Activated gamma-delta T cell (primary cell): ENCODE measurements around the gene CFAP141.

Experiments
- DNase-seq: peaks from one replicate; lab custom pipeline; 2025; lab: John Stamatoyannopoulos, UW

CFAP141 gene

DNA sequence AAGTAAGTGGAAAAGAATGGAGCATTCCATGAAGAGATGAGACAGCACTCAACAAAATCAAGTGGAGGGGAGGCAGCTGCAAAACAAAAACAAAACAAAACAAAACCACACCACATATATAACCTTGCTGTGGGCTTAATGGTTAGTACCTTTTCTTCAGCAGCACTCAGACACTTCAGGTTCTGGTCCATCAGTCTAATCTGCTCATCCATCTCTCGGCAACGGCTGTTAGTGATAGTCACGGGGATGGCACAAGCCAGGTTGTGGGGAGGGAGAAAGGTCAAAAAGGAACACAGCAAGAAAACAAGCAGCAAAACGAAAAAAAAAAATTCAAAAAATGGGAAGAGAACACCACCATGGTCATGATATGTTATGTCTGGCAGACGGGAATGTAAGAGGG lies 34.3 kb downstream of the CFAP141 start:
- DNase-seq = no peak

DNA sequence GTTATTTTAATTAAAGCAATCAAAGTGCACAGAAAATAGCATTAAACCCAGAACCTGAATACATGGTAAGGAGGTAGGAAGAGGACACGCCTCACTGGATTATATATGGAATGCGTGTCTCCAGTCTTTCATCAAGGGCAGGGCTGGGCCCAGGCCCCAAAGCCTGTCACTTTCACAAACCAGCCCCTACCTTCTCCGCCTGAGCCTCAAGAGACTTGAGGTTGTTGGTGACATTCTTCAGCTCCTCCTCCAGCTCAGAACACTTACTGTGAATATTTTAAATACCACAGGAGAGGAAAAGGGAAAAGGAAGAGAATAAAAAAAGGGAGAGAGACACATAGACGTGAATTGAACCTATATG lies 34.9 kb downstream of the CFAP141 start:
- DNase-seq = no peak

DNA sequence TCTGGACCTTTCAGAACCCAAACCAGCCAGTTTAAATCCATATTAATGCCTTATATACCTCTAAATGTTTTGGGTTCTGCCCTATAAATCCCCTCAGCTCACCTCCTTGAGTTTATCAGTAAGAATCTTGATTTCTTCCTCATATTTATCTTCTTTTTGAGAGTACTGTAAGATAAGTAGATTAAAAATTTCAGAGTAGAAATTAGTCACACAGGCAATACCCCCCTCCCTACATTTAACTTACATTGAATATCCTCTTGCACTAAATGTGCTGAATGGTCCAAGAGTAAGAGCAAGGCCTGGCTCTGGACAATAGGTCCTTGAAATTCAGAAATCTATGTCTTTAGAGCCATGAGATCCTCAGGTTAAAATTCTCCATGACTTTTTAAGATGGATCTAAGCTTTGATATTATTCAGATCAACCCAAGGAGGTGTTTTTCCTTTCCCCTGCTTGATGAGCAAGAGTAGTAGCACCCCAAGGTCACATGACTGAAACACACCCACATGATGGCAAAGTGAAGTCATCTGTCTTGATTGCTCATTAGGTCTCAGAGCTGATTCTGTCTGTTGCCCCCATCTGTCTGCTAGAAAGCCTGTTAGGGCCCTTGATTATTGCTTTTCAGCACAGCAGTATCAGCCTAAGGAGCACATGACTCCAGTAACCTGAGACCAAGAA lies 35.4 kb downstream of the CFAP141 start:
- DNase-seq = no peak

DNA sequence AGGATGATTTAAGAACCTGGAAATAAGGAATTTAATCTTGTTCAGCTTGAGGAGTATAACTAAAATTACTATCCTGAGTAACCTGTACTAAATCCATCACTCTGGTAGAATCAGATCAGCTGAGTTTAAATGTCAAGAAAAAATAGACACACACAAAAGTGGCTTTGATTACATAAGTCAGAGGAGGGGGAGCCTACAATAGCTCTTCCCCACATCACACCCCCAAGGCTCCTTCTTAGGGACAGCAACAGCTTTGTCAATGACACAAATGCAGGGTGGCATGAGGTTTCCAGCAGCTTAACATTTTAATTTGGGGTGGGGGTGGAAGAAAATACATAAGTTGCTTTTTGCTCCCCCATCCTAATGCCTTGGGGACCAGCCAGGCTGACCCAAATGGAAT lies 38.7 kb downstream of the CFAP141 start:
- DNase-seq = no peak

DNA sequence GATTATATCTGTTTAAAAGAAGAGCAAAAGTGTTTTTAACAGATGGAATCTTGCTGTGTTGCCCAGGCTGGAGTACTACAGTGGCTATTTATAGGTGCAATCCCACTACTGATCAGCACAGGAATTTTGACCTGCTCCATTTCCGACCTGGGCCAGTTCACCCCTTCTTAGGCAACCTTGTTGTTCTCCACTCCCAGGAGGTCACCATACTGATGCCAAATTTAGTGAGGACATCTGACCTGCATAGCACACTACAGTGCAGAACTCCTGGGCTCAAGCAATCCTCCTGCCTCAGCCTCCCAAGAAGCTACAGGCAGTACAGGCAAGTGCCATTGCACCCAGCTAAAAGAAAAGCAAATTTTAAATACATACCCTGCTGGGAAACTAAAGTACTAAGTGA lies 39.9 kb downstream of the CFAP141 start:
- DNase-seq = no peak

DNA sequence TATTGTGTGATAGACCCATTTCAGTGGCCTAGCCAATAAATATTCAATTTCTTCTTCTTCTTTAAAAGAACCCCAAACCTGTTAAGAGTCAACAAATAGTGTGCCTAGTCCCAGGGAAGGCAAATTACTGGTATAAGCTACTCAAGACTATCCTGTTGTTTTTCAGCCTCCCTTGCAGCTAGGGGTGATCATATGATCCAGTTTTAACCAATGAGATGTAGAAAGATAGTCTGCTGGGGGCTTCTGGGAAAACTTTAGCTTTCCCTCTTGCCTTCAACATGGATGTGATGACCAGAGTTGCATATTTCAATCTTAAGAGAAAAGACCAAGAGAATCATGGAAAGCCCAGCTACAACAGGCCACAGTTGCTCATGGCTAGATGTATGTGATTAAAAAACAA lies 46.6 kb downstream of the CFAP141 start:
- no peak for DNase-seq

DNA sequence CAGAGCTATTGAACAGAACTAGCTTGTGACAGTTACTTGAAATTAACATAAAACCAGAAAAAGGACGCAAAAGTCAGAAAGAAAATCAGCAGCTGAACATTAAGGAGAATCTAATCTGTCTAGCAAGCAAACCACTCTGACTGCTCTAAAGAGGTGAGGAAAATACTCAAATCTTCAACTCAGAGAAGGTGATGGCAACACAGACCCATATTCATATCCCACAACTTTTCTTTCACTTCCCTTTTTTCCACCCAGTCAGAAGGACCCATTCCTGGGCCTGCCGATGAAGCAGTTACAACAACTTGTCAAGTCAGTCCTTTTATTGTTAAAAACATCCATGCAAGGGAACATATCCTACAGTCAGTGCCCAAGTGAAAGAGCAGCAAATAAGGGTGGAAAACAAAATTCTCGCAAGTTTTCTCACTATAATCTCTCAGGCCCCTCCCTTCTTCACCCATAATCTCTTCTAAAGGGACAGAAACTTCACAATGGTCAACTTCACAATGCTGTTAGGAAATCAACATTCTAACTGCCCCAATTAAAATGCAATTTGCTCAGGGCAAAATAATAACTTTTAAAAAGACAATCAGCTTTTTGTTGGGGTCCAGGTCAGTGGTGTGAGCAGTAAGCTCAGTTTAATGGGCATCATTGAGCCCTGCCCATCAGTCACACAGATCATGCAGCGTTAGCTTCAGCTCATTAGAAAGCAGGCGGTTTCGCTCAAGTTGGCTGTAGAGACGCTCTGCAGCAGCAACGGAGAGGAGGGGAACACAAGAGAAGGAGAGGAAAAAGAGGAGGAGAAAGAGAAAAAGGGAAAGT lies 47.6 kb downstream of the CFAP141 start:
- no peak for DNase-seq

DNA sequence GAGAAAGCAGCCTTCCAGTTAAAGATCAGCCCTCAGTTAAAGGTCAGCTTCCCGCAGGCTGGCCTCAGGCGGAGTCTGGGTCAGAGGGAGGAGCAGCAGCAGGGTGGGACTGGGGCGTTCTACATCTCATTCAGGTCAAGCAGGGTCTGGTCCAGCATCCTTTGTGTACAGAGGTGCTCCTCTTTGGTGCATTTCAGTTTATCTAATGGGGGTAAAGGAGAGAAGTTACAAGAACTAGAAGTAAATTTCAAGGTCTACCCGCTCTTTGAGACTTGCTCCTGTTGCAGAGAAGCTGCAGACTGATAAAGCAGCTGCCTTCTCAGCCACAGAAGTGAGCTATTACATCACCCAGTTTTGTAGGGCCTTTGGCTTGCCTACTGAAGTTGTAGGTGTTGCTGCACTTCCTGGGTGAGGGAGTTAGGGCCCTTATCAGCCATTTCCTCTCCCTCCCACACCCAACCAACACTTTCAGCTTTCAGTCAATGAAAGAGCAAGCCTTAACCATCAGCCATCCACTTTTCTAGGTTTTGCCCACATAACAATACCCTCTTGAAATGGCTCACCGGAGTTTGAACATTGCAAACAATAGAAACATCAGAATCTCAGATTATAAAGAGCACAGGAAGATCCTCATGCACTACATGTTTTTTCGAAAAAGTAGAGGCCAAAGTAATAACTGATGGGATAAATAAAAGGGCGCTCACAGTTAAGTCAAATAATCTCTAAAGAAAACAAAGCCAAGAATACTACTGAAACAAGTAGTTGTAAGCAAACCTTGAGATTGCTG lies 48.4 kb downstream of the CFAP141 start:
- DNase-seq = no peak

DNA sequence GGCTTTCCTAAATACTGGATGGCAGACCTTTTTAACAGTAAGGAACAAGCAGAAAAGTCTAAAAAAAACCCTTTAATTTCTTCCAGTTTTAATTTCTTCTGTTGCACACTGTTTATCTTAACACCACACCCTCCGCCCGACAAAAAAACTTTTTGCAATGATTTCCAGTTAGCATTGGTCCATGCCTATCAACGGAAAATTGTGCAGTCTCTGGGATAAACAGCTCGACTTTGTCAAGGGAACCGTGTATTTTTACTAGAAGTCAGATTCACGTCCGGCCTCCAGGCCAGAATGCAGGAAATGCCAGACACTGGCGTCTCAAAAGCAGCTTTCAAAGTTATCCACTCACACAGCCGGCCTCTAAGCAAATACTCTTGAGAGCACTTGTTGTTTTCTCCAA lies 50.9 kb downstream of the CFAP141 start:
- DNase-seq = no peak

DNA sequence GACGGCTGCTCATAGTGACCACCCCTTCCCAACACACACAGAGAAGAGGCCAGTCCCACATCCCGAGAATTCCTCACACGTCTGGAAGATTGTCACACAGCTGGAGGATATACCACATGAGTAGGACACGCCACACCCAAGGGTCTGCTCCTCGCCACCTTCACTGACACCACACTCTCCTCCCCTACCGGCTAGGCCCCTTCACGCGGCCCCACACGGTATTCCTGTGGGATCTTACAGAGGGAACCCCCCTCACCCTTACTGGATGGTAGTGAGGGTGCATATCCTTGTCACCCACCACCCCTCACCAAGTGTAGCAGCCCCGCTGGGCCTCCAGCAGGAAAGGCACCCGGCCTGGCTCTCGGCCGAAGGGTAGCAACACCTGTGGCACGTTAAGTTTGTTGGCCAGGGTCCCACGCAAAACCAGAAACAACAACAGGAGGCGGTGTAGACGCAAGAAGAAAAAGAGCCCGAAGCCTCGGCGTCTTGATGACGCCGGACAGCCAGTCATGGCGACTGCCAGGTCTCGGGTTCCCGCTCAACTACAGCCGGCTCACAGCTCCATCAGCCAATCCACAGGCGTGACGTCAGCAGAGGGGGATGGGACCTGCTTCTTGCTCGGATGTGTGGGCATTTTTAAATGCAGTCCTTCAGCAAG lies 51.5 kb downstream of the CFAP141 start, which contains the start of gene NUP210L:
TSS of gene NUP210L (minus strand) at position 540 of the 658 bp plus-strand sequence.
- no peak for DNase-seq

DNA sequence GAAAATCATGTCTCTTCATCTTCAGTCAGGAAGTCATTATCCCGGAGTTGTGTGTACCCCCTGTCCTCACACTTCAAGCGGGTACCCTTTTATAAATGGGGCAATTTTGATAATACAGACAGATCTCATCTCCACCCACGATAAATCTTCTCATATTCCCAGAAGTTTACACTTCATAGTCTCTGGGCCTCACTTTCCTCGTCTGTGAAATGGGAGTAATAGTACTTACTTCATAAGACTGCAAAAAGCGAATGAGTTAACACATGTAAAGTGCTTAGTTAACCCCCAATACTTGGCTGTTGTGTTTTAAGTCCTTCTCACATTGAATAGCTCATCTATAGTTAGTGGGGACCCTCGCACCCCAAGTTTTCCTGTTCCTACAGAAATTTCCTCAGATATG lies 52.1 kb downstream of the CFAP141 start:
- no peak for DNase-seq

DNA sequence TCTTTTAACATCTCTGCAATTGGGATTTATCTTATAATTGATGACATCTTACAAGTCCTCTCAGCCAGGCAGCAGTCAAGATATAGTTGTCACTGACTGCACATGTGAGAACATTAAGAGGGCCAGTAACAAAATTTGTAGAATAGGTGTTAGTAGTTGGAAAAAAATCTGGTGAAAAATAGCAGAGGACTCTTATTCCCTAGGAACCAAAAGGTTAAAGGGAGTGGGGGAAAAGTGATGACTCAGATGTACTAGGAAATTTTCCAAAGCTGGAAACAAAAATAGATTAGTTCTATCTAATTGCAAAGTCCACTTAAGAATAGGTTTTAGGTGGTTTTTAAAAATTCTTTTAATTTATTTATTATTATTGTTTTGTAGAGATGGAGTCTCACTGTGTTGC lies 54.8 kb downstream of the CFAP141 start:
- no peak for DNase-seq
